GM19035 (cell line): Measurements from ENCODE around the gene CTNNA1.

Source experiments
- ATAC-seq: cut with Tn5 transposase; IDR thresholded peaks from one replicate; pipeline ENCODE4 v1.9.1; 2021; ENCODE audit not compliant: unreplicated experiment

CTNNA1 gene

DNA sequence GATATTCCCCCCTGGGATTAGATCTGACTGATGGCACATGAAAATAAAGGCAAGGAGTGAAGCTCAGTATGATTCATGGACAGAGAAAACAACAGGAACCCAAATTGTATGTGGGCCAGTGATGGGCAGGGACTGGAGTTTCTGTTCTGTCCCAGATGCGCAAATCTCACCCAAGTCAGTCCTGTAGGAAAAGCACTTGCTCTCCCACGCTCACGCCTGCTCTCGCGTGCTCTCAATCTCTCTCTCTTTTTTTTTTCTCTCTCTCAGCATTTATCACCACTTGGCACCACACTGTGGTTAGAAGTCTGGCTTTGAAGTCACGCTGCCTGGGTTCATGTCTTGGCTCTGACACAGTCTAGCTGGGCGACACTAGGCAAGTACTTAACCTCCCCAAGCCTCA lies 228.4 kb downstream of the CTNNA1 start:
- ATAC-seq, result no peak

DNA sequence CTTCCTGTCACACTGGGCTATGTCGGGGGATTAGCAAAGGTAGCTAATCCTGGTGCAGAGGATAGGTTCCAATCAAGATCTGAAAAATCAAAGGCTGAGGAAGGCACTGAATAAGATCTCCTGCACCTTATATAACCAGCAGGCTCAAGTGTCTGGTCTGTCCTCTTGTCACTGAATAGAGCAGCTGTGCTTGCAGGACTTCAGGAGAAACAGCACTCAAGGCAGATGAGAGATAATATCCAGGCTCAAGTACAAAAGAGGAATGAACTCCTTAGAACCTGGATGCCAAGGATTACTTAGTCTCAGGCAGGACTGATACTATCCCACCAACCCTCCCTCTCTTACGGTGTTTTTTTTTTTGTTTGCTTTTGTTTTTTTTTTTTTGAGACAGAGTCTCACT lies 230.8 kb downstream of the CTNNA1 start:
- no peak for ATAC-seq
